ENCODE results near the gene ZNF398. TPM values are rescaled to one million over a fixed set of nuclear protein-coding genes. Genes with fewer than 3 reads are reported as not detected.
A peak's percentile ranks its signal among the peaks of the same experiment; 100 is the strongest.
"Not testable (repeated sequence)": the region's sequence is repeated elsewhere in the genome, so short reads cannot be mapped to it uniquely, and the experiment has no call there.

Gene ZNF398
- total RNA-seq, 4 donors from 2014 or later: 11.9 to 34.7 (median 26.5) TPM

DNA sequence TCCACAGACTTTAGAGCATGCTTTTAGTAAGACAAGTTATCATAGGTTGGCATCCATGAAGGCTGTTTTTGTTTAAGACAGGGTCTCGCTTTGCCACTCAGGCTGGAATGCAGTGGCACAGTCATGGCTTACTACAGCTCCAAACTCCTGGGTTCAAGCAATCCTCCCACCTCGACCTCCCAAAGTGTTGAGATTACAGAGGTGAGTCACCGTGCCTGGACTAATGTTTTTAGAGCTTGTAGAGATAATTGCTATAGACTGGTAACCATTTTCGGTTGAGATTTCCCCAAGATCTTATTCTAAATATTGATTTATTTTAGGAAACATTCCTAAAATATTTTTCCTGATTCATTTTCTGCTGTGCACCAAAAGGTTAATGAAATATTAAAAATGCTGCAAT is 5.4 kb upstream of the ZNF398 start:
- TF ChIP-seq POLR2A (IDR thresholded peaks at IDR 0.05): no peak
- no peak for TF ChIP-seq CTCF (IDR thresholded peaks at IDR 0.05)
- no peaks in the 10 kb centered on the region for H3K36me3 ChIP-seq
- no peaks in the 10 kb centered on the region for H3K9me3 ChIP-seq
- no peak overlapping the region for H3K4me3 ChIP-seq
- DNase-seq: no peak
- no peak overlapping the region for H3K27ac ChIP-seq
- H3K27me3 ChIP-seq: no peaks in the 10 kb centered on the region
- peaks cover 0 to 5% (median under 1%) of the 10 kb centered on the region in 4 donors for H3K4me1 ChIP-seq

DNA sequence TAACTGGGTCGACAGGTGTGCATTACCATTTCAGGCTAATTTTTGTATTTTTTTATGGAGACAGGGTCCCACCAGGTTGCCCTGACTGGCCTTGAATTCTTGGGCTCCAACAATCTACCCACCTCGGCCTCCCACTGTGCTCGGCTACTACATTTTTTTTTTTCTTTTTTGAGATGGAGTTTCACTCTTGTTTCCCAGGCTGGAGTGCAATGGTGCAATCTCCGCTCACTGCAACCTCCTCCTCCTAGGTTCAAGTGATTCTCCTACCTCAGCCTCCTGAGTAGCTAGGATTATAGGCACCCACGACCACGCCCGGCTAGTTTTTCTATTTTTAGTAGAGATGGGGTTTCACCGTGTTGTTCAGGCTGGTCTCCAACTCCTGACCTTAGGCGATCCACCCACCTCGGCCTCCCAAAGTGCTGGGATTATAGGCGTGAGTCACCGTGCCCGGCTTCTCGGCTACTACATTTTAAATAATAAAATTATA is 2.8 kb upstream of the ZNF398 start:
- not testable (repeated sequence) for H3K27ac ChIP-seq, H3K36me3 ChIP-seq, DNase-seq, H3K9me3 ChIP-seq, H3K4me3 ChIP-seq, H3K27me3 ChIP-seq
- H3K4me1 ChIP-seq: peaks cover 0 to 13% (median 7%) of the 10 kb centered on the region in 4 donors

DNA sequence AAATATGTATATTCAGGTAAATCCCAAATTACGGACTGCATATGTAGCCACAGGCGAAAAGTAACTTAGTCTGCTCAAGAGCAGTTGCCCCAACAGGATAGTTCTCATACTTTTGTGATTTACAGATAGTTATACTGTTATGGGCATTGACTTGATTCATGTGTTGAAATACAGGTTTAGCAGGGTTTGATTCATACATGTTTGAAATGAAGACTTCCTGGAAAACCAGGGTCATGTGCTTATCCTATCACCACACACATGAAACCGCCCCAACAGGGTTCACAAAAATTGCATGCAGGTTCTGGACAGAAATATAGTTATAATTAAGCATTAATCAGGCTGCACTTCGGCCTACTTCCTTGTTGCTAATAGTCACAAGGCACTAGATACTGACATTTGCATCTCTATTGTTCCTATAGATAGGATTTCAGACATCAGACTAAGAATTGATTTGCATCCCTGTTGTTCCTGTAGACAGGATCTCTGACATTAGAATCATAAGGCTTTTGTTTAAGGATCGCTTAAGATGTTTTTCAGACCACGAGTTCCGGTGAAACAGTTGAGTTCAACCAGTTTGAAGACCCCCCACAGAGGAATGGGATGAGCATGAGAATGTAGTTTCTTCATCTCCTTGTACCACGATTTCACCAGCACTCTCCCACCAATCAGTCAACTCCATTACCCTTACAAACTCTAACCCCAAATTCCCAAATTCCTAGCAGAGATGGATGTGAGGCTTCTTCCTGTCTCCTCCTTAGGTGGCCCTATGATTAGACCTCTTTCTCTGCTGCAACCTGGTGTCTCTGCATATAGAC is 2.0 kb upstream of the ZNF398 start:
- H3K4me3 ChIP-seq: peak overlapping the region in 1 of 4 donors; percentile 88
- no peak for DNase-seq
- H3K27me3 ChIP-seq: no peaks in the 10 kb centered on the region
- peaks cover 0 to 14% (median 8%) of the 10 kb centered on the region in 4 donors for H3K4me1 ChIP-seq
- H3K27ac ChIP-seq: peak overlapping the region in 1 of 4 donors; percentile 39
- no peak for TF ChIP-seq CTCF (IDR thresholded peaks at IDR 0.05)
- TF ChIP-seq POLR2A (IDR thresholded peaks at IDR 0.05): no peak
- peaks cover 0 to 4% (median 0%) of the 10 kb centered on the region in 4 donors for H3K9me3 ChIP-seq
- no peaks in the 10 kb centered on the region for H3K36me3 ChIP-seq

DNA sequence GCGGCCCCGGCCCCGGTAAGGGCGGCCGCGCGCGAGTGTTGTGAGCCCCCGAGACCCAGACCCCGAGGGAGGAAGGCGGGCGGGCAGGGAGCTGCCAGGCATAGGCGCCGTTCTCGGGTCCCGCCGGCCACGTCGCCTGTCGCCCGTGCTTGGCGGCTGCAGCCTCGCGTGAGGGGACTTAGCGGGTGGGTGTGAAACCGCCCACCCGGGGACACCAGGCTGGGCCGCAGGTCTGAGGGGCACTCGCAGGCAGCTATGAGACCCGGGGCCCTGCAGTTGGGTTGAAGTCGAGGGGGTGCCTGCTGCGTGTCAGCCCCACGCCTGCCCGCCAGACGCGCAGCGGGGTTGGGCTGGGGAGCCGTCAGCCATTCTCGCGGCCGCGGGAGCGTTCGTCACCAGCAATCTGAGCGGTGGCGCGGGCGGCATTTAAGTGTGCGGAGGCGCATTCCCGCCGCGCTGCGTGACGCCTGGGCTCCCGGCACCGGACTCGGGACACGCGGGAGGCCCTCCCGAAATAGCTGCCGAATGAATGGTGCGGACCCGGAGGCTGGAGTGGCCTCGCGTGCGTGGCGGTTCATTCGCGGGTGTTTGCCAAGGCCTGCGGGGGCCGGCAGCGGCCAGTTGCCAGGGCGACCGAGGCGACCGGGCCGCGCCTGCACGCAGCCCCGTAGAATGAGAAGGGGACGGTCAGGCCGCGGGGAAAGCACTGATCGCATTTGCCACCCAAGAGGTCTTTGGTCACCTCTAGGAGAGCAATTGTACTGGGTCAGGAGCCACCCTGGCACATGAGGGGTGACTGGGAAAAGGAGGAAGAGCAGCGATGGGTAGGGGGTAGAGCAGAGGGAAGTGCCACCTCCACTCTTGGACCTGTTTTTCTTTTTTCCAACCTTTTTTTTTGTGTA is 750 bp downstream of the ZNF398 start:
- peak in 1 of 6 experiments; percentile 9 for TF ChIP-seq CTCF (IDR thresholded peaks at IDR 0.05)
- peak in 1 of 2 donors; percentile 7 for TF ChIP-seq POLR2A (IDR thresholded peaks at IDR 0.05)
- Histone ChIP-seq H3K4me1 (peaks cover 0 to 14% (median 8%) of the 10 kb centered on the region in 4 donors), H3K27ac (peak overlapping the region; percentile 82 to 95 (median 91)), H3K27me3 (no peaks in the 10 kb centered on the region), H3K4me3 (peak overlapping the region; percentile 86 to 100 (median 90)), H3K9me3 (peaks cover 0 to 4% (median 0%) of the 10 kb centered on the region in 4 donors), H3K36me3 (no peaks in the 10 kb centered on the region)
- peak; percentile 52 to 78 (median 74) for DNase-seq

GRCh38 chr7:149150981-149151380 is 3.7 kb downstream of the ZNF398 start:
- no peak for DNase-seq
- no peak overlapping the region for H3K27ac ChIP-seq
- no peak for TF ChIP-seq CTCF (IDR thresholded peaks at IDR 0.05)
- no peak for TF ChIP-seq POLR2A (IDR thresholded peaks at IDR 0.05)
- H3K9me3 ChIP-seq: peaks cover 0 to 4% (median 0%) of the 10 kb centered on the region in 4 donors
- no peak overlapping the region for H3K4me3 ChIP-seq
- H3K36me3 ChIP-seq: peaks cover 0 to 9% (median 0%) of the 10 kb centered on the region in 3 donors
- no peaks in the 10 kb centered on the region for H3K27me3 ChIP-seq
- peaks cover 0 to 14% (median 8%) of the 10 kb centered on the region in 4 donors for H3K4me1 ChIP-seq
